ENCODE data around the gene CPED1.

DNA sequence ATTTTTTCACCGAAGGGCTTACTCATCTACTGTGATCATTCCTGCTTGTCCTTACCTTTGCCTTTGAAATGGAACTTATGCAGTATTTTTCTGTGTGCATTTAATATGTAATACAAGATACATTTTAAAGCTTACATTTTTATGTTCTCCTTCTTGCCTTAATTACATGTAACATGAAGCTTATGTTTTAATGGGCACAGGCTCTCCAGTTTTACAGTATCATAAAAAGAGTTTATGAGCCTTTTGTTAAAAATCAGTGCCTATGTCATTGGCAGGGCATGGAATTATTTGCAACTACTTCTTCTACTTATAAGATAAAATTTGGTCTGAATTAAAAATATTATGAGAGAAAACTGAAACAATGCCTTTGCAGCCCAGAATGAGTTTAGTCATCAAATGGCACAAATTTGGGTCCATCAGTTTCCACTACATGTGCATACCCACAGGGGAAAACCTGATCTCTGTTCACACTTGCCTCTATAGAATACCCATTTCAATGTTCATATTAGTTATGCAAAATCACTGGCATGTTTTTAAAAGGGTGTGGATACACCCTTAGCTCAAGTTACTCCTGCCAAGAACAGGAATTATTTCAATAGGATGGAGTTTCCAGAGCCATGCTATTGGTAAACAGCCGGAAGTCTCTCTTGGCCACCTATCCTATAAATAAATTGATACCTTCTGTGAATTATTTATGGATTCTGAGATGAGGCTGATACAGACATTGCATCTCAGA is 312.3 kb downstream of the CPED1 start:
- TF ChIP-seq, protein P1, sequence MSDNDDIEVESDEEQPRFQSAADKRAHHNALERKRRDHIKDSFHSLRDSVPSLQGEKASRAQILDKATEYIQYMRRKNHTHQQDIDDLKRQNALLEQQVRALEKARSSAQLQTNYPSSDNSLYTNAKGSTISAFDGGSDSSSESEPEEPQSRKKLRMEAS (CRISPR knock-in tag; IDR thresholded peaks at IDR 0.05): no peak
- TF ChIP-seq, protein P2, sequence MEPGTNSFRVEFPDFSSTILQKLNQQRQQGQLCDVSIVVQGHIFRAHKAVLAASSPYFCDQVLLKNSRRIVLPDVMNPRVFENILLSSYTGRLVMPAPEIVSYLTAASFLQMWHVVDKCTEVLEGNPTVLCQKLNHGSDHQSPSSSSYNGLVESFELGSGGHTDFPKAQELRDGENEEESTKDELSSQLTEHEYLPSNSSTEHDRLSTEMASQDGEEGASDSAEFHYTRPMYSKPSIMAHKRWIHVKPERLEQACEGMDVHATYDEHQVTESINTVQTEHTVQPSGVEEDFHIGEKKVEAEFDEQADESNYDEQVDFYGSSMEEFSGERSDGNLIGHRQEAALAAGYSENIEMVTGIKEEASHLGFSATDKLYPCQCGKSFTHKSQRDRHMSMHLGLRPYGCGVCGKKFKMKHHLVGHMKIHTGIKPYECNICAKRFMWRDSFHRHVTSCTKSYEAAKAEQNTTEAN (CRISPR knock-in tag; IDR thresholded peaks at IDR 0.05): no peak
- TF ChIP-seq, protein P3, sequence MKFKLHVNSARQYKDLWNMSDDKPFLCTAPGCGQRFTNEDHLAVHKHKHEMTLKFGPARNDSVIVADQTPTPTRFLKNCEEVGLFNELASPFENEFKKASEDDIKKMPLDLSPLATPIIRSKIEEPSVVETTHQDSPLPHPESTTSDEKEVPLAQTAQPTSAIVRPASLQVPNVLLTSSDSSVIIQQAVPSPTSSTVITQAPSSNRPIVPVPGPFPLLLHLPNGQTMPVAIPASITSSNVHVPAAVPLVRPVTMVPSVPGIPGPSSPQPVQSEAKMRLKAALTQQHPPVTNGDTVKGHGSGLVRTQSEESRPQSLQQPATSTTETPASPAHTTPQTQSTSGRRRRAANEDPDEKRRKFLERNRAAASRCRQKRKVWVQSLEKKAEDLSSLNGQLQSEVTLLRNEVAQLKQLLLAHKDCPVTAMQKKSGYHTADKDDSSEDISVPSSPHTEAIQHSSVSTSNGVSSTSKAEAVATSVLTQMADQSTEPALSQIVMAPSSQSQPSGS (CRISPR knock-in tag; IDR thresholded peaks at IDR 0.05; ENCODE audit: borderline replicate concordance, low read depth): no peak
- TF ChIP-seq CREB1 (CRISPR knock-in tag; IDR thresholded peaks at IDR 0.05): no peak
- TF ChIP-seq, protein P4, sequence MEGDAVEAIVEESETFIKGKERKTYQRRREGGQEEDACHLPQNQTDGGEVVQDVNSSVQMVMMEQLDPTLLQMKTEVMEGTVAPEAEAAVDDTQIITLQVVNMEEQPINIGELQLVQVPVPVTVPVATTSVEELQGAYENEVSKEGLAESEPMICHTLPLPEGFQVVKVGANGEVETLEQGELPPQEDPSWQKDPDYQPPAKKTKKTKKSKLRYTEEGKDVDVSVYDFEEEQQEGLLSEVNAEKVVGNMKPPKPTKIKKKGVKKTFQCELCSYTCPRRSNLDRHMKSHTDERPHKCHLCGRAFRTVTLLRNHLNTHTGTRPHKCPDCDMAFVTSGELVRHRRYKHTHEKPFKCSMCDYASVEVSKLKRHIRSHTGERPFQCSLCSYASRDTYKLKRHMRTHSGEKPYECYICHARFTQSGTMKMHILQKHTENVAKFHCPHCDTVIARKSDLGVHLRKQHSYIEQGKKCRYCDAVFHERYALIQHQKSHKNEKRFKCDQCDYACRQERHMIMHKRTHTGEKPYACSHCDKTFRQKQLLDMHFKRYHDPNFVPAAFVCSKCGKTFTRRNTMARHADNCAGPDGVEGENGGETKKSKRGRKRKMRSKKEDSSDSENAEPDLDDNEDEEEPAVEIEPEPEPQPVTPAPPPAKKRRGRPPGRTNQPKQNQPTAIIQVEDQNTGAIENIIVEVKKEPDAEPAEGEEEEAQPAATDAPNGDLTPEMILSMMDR (IDR thresholded peaks at IDR 0.05): no peak
- TF ChIP-seq, protein P5, sequence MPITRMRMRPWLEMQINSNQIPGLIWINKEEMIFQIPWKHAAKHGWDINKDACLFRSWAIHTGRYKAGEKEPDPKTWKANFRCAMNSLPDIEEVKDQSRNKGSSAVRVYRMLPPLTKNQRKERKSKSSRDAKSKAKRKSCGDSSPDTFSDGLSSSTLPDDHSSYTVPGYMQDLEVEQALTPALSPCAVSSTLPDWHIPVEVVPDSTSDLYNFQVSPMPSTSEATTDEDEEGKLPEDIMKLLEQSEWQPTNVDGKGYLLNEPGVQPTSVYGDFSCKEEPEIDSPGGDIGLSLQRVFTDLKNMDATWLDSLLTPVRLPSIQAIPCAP (CRISPR knock-in tag; IDR thresholded peaks at IDR 0.05): no peak
- no peak for TF ChIP-seq CBFB (CRISPR knock-in tag; IDR thresholded peaks at IDR 0.05; ENCODE audit: low read depth)
- no peak for TF ChIP-seq KAT7 (CRISPR knock-in tag; IDR thresholded peaks at IDR 0.05; ENCODE audit: borderline replicate concordance)
- no peak for TF ChIP-seq CREM (CRISPR knock-in tag; IDR thresholded peaks at IDR 0.05)
- TF ChIP-seq SP1 (CRISPR knock-in tag; conservative IDR thresholded peaks at IDR 0.05): no peak
- TF ChIP-seq, protein P6, sequence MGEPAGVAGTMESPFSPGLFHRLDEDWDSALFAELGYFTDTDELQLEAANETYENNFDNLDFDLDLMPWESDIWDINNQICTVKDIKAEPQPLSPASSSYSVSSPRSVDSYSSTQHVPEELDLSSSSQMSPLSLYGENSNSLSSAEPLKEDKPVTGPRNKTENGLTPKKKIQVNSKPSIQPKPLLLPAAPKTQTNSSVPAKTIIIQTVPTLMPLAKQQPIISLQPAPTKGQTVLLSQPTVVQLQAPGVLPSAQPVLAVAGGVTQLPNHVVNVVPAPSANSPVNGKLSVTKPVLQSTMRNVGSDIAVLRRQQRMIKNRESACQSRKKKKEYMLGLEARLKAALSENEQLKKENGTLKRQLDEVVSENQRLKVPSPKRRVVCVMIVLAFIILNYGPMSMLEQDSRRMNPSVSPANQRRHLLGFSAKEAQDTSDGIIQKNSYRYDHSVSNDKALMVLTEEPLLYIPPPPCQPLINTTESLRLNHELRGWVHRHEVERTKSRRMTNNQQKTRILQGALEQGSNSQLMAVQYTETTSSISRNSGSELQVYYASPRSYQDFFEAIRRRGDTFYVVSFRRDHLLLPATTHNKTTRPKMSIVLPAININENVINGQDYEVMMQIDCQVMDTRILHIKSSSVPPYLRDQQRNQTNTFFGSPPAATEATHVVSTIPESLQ (CRISPR knock-in tag; IDR thresholded peaks at IDR 0.05): no peak

Data from WTC11 (cell line).